KMS-11 (cell line): ENCODE results near the gene PCNX2.

Source experiments
- H2AFZ ChIP-seq: fragments of 200-600 bp; sonication (generic); 2 replicates; pipeline ENCODE4 v1.6.1; 2016; ENCODE audit warnings: antibody characterized with exemption, mixed run types, low read depth
- H3K27ac ChIP-seq: fragments of 200-600 bp; sonication (generic); 2 replicates; pipeline ENCODE4 v1.6.1; 2016; ENCODE audit warnings: mild to moderate bottlenecking, mixed run types
- H3K27me3 ChIP-seq: fragments of 200-600 bp; sonication (generic); 2 replicates; pipeline ENCODE4 v1.6.1; 2017; ENCODE audit warnings: mild to moderate bottlenecking, low read depth, mixed run types, moderate library complexity; ENCODE audit not compliant: insufficient read depth
- H3K36me3 ChIP-seq: fragments of 200-600 bp; sonication (generic); 2 replicates; pipeline ENCODE4 v1.6.1; 2017; ENCODE audit warnings: mild to moderate bottlenecking, mixed run types; ENCODE audit not compliant: insufficient read depth
- H3K4me1 ChIP-seq: fragments of 200-600 bp; sonication (generic); 2 replicates; pipeline ENCODE4 v1.6.1; 2016; ENCODE audit warnings: mild to moderate bottlenecking, low read depth, mixed run types; ENCODE audit not compliant: poor library complexity, severe bottlenecking
- H3K4me2 ChIP-seq: fragments of 200-600 bp; sonication (generic); 2 replicates; pipeline ENCODE4 v1.7.0; 2016; ENCODE audit warnings: mild to moderate bottlenecking, mixed run types
- H3K4me3 ChIP-seq: fragments of 200-600 bp; sonication (generic); IDR thresholded peaks from 2 replicates; pipeline ENCODE4 v1.6.1; 2017; ENCODE audit warnings: low read depth, low read length, mixed read lengths; ENCODE audit not compliant: insufficient read depth
- H3K79me2 ChIP-seq: fragments of 200-600 bp; sonication (generic); 2 replicates; pipeline ENCODE4 v1.6.1; 2016; ENCODE audit warnings: low read depth, mixed run types; ENCODE audit not compliant: insufficient read depth
- H3K9ac ChIP-seq: fragments of 200-600 bp; sonication (generic); 2 replicates; pipeline ENCODE4 v1.6.1; 2016; ENCODE audit warnings: mild to moderate bottlenecking, mixed run types
- H4K20me1 ChIP-seq: fragments of 200-600 bp; sonication (generic); 2 replicates; pipeline ENCODE4 v1.6.1; 2016; ENCODE audit warnings: mild to moderate bottlenecking, mixed run types; ENCODE audit not compliant: insufficient read depth
- TF ChIP-seq, protein P1 (sequence below): fragments of 200-600 bp; sonication (generic); conservative IDR thresholded peaks from 2 replicates; pipeline ENCODE4 v1.6.1; 2017; ENCODE audit warnings: low read depth, mild to moderate bottlenecking, antibody characterized with exemption, low read length, moderate library complexity, mixed read lengths

PCNX2 gene

DNA sequence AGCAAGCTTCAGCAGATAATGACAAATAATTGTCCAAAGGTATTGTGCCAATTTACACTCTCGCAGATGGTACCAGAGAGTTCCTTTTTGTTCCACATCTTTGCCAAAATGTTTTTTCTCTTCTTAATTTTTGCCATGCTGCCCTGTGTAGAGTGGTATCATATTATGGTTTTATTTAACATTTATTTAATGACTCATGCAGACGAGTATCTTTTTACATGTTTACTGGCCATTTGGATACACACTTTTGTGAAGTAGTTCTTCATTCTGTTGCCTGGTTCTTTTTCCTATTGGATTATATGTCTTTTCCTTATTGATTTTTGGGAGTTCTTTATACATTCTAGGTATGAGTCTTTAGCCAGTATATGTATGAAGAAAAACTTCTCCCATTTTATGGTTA lies 151.1 kb downstream of the PCNX2 start:
- H3K4me2 ChIP-seq = no peak overlapping the region
- TF ChIP-seq, protein P1, sequence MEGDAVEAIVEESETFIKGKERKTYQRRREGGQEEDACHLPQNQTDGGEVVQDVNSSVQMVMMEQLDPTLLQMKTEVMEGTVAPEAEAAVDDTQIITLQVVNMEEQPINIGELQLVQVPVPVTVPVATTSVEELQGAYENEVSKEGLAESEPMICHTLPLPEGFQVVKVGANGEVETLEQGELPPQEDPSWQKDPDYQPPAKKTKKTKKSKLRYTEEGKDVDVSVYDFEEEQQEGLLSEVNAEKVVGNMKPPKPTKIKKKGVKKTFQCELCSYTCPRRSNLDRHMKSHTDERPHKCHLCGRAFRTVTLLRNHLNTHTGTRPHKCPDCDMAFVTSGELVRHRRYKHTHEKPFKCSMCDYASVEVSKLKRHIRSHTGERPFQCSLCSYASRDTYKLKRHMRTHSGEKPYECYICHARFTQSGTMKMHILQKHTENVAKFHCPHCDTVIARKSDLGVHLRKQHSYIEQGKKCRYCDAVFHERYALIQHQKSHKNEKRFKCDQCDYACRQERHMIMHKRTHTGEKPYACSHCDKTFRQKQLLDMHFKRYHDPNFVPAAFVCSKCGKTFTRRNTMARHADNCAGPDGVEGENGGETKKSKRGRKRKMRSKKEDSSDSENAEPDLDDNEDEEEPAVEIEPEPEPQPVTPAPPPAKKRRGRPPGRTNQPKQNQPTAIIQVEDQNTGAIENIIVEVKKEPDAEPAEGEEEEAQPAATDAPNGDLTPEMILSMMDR = no peak

DNA sequence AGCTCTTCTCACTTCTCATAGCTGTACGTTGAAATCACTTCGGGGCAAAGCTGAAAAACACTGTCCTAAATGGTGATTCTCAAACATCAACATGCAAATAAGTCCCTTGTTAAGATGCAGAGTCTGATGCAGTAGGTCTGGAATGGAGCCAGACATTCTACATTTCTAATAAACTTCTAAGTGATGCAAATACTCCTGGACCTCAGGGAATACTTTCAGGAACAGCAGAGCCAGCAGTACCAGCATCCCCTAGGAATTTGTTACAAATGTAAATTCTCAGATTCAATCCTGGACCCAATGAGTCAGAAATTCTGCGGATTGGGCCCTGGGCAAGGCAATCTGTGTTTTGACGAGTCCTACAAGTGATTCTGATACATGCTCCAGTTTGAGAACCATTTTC lies 152.3 kb downstream of the PCNX2 start:
- no peaks in the 10 kb centered on the region for H3K4me1 ChIP-seq
- H3K36me3 ChIP-seq = no peaks in the 10 kb centered on the region
- no peak overlapping the region for H2AFZ ChIP-seq
- H3K4me2 ChIP-seq = no peak overlapping the region
- H3K79me2 ChIP-seq = no peaks in the 10 kb centered on the region
- TF ChIP-seq, protein P1 = no peak
- H3K27ac ChIP-seq = no peak overlapping the region
- no peak overlapping the region for H3K4me3 ChIP-seq
- H4K20me1 ChIP-seq = no peaks in the 10 kb centered on the region
- H3K9ac ChIP-seq = no peak overlapping the region
- no peaks in the 10 kb centered on the region for H3K27me3 ChIP-seq

More for the DNA sequence above, 151.1 kb downstream of the PCNX2 start:
- Histone ChIP-seq H3K79me2 (no peaks in the 10 kb centered on the region), H3K4me3 (no peak overlapping the region), H3K9ac (no peak overlapping the region), H4K20me1 (no peaks in the 10 kb centered on the region), H3K27me3 (no peaks in the 10 kb centered on the region), H3K27ac (no peak overlapping the region), H3K36me3 (no peaks in the 10 kb centered on the region), H2AFZ (no peak overlapping the region), H3K4me1 (no peaks in the 10 kb centered on the region)

DNA sequence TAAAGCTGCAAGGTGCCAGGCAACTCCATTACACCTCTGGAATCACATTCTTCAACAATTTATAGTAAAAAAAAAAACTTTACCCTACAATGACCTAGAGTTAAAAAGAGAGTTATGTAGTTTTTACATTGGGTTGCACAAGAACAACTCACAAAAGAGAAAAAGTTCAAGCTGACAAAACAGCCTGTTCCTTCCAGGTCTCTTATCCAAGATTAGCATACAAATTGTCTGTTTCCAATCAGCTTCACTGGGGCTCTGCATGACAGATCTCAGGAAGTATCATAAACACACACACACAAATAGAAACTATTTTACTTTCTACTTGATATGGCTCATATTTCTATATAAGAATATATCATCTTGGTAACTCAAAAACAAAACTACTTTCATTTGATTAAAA lies 154.6 kb downstream of the PCNX2 start:
- Histone ChIP-seq H4K20me1 (no peaks in the 10 kb centered on the region), H3K79me2 (no peaks in the 10 kb centered on the region), H3K9ac (no peak overlapping the region), H3K27ac (no peak overlapping the region), H3K27me3 (no peaks in the 10 kb centered on the region), H2AFZ (no peak overlapping the region), H3K4me2 (no peak overlapping the region), H3K4me3 (no peak overlapping the region), H3K36me3 (no peaks in the 10 kb centered on the region), H3K4me1 (no peaks in the 10 kb centered on the region)
- TF ChIP-seq, protein P1 = no peak

DNA sequence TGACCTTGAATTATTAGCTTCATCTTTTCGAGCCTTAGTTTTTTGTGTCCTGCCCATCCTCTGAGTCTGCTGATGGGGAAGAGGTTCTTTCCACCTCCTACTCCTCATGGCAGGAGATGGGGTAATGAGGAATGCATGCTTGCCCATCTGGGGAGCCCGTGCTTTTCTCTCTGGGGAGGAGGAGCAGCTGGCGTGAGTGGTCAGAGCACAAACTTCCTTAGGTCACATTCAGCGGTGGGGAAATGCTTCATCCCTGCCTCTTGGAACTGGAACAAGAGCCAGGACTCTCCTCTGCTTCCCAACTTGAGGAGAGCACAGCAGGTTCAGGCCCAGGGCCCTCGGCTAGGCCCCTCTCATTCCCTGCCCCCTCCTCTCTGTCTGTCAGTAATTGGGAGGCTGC lies 155.0 kb downstream of the PCNX2 start:
- Histone ChIP-seq H3K9ac (no peak overlapping the region), H3K4me1 (no peaks in the 10 kb centered on the region), H4K20me1 (no peaks in the 10 kb centered on the region), H3K36me3 (no peaks in the 10 kb centered on the region), H3K79me2 (no peaks in the 10 kb centered on the region), H2AFZ (no peak overlapping the region), H3K27me3 (no peaks in the 10 kb centered on the region), H3K27ac (no peak overlapping the region), H3K4me3 (no peak overlapping the region), H3K4me2 (no peak overlapping the region)
- TF ChIP-seq, protein P1 = no peak
